Dermis blood vessel endothelial cell (primary cell): ENCODE data around the gene CLK1. TPM values are rescaled to one million over a fixed set of nuclear protein-coding genes. Genes with fewer than 3 reads are reported as not detected.
A peak's percentile ranks its signal among the peaks of the same experiment; 100 is the strongest.
"Not testable (repeated sequence)": the region's sequence is repeated elsewhere in the genome, so short reads cannot be mapped to it uniquely, and the experiment has no call there.

Experiments
- DNase-seq: peaks from one replicate; pipeline ENCODE4 v3.0.0; 2010
- total RNA-seq: library from RNA; depleted of rRNA; stranded (reverse); fragments of >200 nt; gene quantifications from 2 replicates; pipeline ENCODE4 v1.2.3, GENCODE V29; 2014

CLK1 gene
- 75.5 and 84.7 TPM in 2 replicates for total RNA-seq

DNA sequence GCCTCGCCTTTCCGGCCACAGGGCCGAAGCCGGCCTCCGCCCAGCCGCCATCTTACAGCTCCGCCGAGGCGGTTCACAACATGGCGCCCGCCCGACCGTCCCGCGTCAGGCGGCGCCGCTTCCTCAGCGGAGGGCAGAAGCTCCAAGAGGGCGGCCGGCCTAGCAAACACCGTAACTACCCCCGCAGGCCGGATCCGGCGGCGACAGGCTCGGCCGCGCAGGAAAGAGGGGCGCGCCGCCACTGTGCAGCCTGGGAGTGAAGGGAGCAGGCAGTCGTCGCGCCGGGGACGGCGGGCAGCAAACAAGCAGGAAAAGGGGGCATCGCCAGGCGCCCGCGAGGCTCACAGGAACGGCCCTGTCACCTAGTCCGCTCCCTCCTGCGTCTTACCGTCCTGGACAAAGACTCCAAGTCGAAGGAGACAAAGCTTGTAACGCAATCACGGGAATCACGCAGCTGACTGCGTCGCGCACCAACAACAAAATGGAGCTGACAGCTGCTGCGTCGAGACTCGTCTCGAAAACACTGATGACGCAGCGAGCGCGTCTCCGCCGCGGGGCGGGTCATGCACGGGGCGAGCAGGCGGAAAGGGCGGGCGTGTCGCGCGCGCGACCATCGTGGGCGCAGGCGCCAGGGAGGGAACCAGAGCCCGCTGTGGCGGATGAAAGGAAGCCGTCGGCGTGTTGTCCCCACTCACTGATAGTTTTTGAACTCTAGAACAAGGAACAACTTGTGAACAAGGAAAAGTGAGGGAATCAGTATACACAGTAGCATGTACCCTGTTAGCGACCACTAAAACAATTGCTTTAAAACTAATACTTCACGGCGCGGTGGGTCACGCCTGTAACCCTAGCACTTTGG, at the start of gene CLK1:
Gene CLK1, minus strand, starts transcription at position 483 of the 859 bp plus-strand sequence. CDS start 2,796 bp downstream, outside the sequence.
- DNase-seq: peak; percentile 96

DNA sequence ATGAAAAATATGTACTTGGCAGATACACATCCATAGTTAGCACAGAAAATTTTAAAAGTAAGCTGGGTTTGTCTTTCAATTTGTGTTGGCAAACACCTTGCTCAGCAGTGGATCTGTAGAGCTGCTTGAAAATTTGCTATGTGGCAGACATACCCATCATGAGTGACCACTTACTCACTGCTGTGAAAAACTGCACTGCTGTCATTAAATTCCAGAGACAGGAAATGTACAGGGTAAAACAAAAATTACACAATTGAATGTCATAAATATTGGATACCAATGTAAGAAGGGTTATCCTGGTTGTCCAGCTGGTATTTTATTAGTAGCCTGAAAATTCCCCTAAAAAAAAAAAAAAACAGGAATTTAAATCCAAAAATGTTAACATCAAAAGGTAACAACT, 49.2 kb upstream of the CLK1 start:
- DNase-seq: peak; percentile 7

DNA sequence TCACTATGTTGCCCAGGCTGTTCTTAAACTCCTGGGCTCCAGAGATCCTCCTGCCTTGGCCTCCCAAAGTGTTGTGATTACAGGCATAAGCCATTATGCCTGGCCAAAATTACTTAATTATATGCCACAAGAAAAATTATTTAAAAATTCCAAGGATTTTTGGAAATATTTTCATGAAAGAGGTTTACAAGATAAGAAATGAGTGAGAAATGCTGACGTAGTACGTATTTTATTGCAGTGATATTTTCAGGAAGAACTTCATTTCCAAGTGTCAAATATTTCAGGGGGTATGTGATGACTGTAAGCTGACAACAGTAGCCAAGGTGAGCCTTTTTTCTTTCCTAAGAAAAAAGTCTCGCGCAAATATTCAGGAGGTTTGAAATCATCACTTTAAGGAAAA, 45.5 kb upstream of the CLK1 start:
- DNase-seq: no peak

DNA sequence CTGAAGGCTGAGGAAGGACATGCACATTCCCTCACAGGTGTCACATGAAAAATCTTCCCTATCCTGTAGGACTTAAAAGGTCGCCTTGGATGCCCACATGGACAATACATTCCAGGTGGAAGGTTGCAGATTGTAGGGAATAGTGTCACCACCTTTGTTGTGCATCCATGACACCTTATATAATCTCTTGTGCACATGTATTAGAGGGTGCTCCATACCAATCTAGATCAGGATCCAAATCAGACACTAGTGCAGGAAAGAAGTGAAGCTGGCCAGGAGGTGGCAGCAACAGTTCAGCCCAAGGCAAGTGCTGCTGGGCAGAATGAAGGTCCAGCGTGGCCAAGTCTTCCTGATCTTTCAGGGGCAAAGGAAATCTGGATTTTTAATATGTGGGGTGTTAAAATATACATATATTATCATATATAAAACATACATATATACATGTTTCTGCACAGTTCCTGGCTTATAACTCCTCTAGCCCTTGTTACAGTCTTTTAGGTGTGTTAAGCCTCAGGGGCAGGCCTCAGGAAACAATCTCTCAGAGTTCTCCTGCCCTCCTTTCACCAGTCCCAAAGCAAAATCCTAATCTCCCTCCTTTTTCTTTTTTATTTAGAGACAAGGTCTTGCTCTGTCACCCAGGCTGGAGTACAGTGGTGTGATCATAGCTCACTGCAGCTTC, 41.3 kb upstream of the CLK1 start:
- DNase-seq: peak; percentile 89

- DNase-seq: peak; percentile 95
These were observed 37.1 kb upstream of the CLK1 start for GRCh38 chr2:200901459-200902072.

GRCh38 chr2:200899482-200899881, 35.0 kb upstream of the CLK1 start:
- DNase-seq: no peak

DNA sequence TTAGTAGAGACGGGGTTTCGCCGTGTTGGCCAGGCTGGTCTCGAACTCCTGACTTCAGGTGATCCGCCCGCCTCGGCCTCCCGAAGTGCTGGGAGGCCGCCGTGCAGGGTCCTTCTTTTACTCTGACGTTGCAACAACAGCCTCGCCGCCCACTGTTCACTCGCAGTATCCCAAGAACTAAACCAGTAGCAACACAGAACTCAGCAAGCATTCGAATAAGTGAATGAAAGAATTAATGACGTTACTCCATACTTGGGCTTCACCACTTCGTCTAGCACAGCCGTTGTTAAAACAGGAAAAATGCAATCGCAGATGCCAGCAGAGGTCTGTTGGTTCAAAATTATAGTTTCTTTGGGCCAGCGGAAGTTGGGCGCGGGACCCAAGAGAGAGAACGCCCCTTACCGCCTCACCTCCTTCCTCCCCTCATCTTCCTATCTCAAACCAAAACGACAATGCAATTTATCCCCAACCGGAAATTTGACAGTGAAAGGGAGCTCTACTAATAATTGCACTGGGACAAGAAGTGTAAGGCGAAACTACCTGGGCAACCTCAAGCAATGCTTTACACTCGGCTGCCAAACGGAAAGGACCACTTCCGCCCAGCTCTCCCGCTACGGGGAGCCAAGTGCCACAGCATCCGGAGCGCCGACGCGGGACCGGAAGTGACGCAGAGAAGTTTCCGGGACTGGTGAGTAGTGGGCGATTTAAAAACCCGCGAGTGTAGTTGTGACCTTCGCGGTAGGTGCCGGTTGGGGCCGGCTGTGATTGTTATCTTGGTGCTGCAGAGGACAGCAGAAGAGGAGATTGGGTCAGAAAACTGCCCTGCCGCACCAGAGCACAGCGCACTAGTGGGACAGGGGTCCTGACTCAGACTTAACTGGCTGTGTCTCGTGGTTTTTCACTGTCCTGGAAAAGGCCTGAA, 24.5 kb upstream of the CLK1 start, which contains the start of the genes NIF3L1 and PPIL3:
Gene NIF3L1, plus strand, starts transcription at position 668 of the 922 bp plus-strand sequence. CDS start 2,573 bp downstream, outside the sequence.
Gene PPIL3, minus strand, starts transcription at position 374 of the 922 bp plus-strand sequence. CDS start 1,462 bp downstream, outside the sequence.
- peak; percentile 99 for DNase-seq

GRCh38 chr2:200881715-200882249, 17.3 kb upstream of the CLK1 start:
- not testable (repeated sequence) for DNase-seq

GRCh38 chr2:200878289-200878880, 13.9 kb upstream of the CLK1 start:
- no peak for DNase-seq

- DNase-seq: no peak
These were observed 13.0 kb upstream of the CLK1 start for GRCh38 chr2:200877443-200877842.

DNA sequence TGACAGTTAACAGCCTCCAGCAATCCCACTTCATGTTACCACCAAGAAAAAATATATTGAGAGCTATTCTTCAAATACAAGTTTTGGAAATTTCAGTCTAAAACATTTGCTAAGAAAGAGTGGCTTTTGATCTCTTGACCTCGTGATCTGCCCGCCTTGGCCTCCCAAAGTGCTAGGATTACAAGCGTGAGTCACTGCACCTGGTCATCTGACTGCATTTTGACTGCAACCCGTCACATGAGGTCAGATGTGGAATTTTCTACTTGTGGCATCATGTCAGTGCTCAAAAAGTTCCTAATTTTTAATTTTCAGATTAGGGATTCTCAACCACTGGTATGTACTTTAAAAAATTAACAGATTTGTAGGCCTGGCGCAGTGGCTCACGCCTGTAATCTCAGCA, 9.1 kb upstream of the CLK1 start:
- DNase-seq: no peak

DNA sequence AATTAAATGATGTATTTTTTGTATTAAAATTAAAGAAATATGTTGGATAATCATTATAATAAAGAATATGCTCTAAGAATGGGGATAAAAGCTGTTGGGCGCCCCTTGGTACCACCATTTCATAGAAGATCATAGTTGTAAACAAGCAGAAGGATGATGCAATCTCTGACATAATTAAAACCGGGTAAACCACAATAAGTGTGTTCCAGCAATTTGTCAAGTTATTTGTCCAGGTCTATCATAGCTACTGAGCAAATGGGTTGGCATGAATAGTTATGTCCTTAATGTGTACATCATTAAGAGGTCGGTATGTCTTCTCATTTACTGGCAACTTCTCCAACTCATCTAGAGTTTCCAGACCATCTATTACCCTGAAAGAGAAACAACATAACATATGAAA, 6.7 kb upstream of the CLK1 start:
- no peak for DNase-seq

DNA sequence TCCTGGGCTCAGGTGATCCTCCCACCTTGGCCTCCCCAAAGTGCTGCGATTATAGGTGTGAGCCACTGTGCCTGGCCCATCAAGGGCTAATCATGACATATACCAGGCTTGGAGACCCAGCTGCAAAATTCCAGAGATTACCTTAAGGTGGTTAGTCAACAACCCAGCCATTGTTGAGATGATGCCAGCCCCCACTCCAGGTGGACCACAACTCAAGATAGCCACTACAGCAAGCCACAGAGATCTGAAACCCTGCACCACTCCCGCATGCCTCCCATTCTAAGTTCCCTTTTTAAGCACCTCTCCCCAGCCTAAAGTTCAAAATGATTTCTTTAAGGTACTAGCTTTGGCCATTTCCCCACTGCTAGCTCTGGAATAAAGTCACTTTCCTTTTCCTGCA, 4.6 kb upstream of the CLK1 start:
- no peak for DNase-seq

- no peak for DNase-seq
These were observed 679 bp downstream of the CLK1 start for GRCh38 chr2:200863782-200864175.

DNA sequence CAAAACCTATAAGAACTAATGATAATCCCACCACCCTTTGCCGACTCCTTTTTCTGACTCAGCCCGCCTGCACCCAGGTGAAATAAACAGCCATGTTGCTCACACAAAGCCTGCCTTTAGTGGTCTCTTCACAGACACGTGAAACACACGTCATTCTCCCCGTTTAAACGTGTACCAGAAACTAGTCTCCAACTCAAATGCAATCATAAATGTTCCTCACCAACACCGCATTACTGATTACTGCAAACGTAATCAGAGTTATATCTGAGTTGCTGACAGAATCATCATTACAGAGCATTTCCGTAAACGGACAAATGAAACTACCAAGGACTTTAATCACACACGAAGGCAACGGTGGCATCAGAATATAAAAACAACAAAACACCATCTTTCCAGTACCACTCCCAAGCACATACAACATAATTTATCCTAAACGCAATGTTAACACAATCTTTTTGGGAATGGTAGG, 1.9 kb downstream of the CLK1 start:
- peak; percentile 77 for DNase-seq

DNA sequence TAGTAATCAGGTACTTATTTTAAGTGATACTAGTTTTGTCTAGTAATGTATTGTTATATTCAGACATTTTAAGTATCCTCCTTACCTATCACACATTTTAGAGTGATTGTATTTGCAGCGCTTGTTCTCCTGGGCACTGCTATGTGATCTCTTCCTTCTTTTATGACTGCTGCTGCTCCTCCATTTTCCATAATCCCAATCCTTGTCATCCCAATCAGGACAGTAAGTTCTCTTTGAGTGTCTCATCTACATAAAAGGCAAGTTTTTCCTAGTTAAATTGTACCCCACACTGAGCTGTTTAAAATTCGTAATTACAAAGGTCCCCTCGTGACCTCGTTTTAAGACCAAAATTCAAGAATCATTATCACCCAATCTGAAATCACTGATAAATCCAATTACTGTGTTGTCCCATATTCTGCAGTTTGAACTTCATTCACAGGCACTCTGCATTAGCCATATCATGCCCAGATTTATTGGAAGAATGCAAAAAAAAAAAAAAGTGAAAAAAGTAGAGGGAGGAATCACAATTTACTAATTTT, 2.8 kb downstream of the CLK1 start:
- DNase-seq: no peak

DNA sequence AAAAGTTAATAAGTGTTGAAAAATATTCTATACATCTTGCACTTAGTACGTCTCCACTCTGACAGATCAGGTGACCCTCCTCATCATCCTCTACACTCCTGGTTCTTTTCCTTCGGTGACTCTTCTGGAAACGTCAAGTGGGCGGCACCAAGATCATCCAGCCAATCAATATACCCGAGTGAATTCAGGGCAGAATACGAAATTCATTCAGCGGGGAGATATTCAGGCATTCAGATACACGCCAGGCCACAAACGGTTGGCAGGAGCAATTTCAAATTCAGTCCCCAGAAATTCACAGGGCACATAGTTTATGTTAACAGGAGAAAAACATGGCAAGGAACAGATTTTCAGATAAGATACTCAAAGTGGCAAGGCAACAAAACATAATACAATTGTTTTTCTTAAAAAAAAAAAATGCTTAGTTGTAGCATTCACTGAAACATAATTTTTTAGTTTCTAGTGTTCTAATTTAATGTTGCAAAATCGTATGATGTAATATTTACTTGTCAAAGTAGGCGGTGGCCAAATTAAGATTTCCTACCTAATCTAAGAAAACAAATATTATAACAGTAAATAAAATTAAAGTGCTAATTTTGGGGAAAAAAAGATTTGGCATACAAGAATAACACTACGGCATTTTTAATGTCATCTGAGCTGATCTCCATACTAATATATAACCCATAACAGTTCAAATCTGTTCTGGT, 4.2 kb downstream of the CLK1 start:
- DNase-seq: peak; percentile 64

DNA sequence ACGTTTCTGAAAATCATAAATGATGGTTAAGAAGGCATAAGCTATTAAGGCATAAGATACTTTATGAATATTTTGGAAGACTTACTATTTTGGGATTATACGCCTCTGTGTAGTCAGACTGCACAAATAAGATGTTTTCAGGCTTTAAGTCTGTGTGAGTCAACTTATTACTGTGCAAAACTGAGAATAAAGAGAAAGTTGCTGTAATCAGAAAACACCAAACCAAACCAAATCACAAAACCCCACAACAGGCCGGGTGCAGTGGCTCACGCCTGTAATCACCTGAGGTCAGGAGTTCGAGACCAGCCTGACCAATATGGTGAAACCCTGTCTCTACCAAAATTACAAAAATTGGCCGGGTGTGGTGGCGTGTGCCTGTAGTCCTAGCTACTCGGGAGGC, 7.7 kb downstream of the CLK1 start:
- no peak for DNase-seq

DNA sequence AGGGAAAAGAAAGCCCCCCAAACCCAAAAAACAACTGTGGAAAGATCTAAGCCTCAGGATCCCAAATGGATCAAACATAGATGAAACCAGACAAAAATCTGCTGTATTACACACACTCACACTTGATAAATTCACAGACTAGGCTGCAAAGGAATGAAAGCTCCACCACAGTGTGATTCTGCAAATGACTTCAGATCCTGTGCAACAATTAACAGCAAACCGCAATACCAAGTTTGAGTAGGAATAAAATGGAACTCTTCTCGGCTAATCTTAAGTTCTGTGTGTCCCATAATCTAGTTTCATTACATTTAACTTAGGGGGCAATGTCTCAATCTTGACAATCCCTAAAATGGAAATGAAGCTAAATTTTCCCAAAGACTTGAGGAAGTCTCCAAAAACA, 11.9 kb downstream of the CLK1 start:
- no peak for DNase-seq
